GM19397 (cell line): ENCODE measurements around the gene USP11.

Source experiments
- ATAC-seq: cut with Tn5 transposase; IDR thresholded peaks from one replicate; pipeline ENCODE4 v1.9.1; 2021; ENCODE audit warnings: mild to moderate bottlenecking, moderate library complexity; ENCODE audit not compliant: unreplicated experiment

The USP11 gene

DNA sequence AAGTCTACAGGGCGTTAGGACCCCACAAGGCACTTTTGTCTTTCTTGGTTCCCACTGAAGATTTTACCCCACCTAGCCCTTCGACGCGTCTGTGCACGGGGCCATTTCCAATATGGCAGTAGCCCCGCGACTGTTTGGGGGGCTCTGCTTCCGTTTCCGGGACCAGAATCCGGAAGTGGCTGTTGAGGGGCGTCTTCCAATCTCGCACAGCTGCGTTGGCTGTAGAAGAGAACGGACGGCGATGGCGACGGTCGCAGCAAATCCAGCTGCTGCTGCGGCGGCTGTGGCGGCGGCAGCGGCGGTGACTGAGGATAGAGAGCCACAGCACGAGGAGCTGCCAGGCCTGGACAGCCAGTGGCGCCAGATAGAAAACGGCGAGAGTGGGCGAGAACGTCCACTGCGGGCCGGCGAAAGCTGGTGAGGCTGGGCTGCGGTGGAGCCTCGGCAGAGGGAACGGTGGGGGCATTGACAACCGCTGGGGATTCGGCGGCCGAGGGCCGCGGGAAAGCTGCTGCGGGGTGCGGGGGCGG is at the start of gene USP11:
TSS of gene USP11 (plus strand) at position 207 of the 530 bp plus-strand sequence. CDS start at position 242, 35 bp downstream.
- ATAC-seq, result peak; percentile 29

GRCh38 chrX:47184486-47184885 is 48.3 kb upstream of the USP11 start:
- no peak for ATAC-seq

DNA sequence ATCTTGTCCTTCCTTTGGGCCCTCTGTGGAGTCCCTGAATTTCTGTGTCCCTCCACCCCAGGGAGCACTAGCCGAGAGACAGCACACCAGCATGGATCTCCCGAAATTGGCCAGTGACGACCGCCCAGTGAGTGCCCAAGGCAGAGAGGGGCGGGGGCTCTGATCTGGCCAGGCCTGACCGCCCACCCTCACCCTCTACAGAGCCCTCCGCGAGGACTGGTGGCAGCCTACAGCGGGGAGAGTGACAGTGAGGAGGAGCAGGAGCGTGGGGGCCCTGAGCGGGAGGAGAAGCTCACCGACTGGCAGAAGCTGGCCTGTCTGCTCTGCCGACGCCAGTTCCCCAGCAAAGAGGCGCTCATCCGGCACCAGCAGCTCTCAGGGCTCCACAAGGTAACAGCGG is 47.6 kb upstream of the USP11 start:
- ATAC-seq, result no peak

DNA sequence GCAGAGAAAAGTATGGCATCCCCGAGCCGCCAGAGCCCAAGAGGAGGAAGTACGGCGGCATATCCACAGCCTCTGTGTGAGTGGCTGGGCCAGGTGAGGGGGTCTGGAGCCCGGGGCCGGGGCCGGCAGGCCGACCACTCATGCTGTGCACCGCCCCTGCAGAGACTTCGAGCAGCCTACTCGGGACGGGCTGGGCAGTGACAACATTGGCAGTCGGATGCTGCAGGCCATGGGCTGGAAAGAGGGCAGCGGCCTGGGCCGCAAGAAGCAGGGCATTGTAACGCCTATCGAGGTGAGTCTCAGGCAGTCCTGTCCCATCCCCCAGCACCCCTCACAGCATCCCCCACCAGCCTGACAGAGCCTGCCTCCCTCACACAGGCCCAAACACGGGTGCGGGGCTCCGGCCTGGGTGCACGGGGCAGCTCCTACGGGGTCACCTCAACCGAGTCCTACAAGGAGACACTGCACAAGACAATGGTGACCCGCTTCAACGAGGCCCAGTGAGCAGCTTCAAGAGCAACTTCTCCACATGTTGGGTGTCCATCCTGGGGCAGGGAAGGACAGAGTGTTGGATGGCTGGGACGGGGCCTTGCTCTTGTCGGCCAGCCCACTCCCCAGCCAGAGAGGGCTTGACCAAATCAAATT is 46.6 kb upstream of the USP11 start:
- ATAC-seq, result no peak

- no peak for ATAC-seq
Measured at GRCh38 chrX:47187106-47187677, 45.6 kb upstream of the USP11 start.

DNA sequence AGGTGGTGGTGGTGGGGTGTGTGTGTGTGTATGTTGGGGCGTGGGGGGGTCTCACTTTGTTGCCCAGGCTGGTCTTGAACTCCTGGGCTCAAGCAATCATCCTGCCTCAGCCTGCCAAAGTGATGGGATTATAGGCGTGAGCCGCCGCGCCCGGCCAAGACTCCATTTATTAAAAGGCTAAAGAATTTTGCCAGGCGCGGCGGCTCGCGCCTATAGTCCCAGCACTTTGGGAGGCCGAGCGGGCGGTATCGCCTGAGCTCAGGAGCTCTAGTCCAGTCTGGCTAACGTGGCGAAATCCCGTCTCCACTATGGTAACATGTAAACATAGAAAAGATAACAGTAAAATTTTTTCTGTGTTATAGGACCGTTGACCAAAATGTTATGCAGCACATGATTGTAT is 42.9 kb upstream of the USP11 start:
- no peak for ATAC-seq

GRCh38 chrX:47190445-47191269 is 42.2 kb upstream of the USP11 start:
- ATAC-seq, result peak; percentile 67

GRCh38 chrX:47191331-47191730 is 41.5 kb upstream of the USP11 start:
- no peak for ATAC-seq

- no peak for ATAC-seq
Measured at GRCh38 chrX:47191806-47192401, 40.9 kb upstream of the USP11 start.

- peak; percentile 58 for ATAC-seq
Measured at GRCh38 chrX:47193475-47194193, 39.2 kb upstream of the USP11 start, which contains the start of gene UBA1. Gene UBA1 (plus strand): TSS chrX:47193829. CDS start chrX:47198803, 4,974 bp downstream.

GRCh38 chrX:47194194-47194787 is 38.5 kb upstream of the USP11 start:
- no peak for ATAC-seq

DNA sequence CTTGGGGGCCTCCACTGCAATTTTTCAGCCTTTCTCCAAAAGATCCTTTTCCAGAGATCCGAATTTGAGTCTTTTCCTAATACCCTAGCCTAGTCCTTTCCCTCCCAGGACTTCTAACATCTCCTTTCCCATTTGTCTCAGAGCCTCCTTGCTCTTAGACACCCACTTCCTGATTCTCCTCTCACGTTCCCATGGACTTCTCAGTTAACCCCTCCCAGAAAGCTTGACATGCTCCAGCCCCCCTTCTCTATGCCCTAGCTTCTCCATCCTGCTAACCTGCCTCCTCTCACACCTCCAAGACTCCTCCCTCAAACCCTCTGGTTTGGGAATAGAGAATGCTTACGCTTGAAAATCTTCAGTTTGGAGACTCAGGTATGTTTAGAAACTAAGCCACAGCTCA is 36.7 kb upstream of the USP11 start:
- ATAC-seq, result no peak

DNA sequence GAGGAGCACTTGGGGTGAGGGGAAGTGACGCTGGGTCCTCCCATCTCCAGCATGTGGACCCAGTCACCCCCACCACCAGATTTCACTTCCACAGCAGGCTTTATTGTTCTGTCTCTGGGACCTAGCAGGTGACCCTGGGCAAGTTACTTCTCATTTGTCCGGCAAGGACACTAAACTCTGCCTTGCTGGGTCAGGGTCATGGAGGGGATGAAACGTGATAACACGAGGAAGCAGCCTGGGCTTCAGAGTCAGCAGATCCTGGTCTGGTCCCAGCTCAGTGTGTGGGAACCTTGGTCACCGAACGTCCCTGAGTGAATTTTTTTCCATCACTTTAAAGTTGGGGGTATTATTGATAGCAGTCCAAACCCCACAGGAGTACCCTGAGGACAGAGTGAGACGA is 35.3 kb upstream of the USP11 start:
- no peak for ATAC-seq

DNA sequence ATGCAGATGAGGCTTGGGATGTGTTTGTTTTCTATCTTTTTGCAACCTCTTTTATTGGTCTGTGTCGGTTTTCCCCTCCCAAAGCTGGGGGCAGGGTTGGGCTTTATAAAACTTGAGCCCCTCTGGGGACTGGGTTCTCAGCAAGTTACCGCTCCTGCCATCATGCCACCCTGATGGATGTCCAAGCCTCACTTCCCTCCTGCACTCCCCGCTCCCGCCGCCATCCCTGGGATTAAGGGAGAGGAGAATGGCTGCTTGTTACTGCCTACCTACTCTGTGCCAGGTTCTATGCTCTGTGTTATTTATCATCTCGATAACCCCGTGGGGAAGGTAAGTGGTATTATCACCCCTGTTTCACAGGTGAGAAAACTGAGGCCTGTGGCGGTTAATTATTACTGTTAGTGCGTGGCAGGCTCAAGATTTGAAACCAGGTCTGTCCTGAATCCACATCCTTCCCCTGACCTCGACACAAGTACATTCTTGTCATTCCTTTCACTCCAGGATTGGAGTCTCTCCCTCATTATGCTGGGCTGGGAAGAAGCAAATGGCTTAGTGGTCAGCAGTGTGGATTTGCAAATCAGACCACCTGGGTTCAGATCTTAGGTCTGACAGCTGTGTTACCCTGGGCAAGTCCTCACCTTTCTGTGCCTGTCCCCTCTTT is 34.7 kb upstream of the USP11 start:
- no peak for ATAC-seq

- ATAC-seq, result no peak
Measured at GRCh38 chrX:47198687-47199080, 34.1 kb upstream of the USP11 start.

DNA sequence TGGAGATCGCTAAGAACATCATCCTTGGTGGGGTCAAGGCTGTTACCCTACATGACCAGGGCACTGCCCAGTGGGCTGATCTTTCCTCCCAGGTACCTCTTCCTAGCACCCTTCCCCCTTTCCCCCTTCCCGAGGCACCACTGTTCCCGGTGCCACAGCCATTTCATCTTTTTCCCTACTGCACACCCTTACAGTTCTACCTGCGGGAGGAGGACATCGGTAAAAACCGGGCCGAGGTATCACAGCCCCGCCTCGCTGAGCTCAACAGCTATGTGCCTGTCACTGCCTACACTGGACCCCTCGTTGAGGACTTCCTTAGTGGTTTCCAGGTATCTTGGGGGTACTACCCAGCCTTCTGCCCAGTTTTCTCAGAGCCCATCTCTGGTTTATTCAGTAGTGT is 33.5 kb upstream of the USP11 start:
- no peak for ATAC-seq

DNA sequence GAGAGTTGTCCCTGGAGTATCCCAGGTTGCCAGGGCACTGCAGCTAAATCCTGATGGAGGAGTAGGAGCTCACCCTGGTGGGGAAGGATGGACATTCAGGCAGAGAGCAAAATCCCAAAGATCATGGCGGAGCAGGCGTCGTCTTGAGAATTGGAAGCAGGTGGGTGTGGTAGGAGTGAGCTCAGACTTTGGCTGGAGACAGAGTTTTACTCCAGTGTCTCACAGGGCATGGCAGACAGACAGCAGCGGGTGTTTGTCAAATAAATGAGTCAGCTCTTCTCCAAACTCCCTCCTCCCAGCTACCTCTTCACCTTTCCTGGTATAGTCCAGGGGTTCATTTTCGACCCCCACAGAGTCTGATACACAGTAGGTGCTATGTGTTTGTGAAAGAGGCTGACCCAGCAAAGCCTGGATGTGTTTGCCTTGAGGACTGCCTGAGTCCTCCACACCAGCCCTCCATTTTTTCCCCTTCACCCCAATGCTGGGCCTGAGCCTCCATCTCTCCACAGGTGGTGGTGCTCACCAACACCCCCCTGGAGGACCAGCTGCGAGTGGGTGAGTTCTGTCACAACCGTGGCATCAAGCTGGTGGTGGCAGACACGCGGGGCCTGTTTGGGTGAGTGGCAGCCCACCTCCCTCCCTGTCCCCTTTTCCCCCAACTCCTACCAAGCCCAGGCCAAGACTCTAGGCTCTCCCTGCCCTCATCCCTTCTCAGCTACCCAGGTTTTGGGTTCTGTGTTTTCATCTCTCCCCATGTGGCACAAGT is 32.2 kb upstream of the USP11 start:
- no peak for ATAC-seq

DNA sequence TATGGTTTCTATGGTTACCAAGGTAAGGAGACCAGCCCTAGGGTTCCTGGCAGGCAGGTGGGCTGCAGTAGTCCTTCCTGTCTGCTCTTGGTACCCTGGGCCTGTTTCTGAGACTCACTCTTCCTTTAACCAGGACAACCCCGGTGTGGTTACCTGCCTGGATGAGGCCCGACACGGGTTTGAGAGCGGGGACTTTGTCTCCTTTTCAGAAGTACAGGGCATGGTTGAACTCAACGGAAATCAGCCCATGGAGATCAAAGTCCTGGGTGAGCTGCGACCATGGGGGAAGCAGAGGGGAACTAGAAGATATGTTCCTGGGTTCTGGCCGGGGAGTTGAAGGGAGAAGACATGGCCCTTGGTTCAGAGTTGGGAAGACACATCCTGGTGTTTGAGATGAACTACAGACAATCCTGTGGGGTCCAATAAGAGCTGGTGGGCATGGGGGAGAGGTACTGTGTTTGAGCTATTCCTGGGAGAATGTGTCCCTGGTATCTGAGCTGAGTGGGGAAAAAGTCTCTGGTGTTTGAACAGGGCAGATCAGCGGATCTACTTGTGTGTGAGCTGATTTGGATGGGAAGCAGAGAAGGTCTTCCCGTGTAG is 31.4 kb upstream of the USP11 start:
- no peak for ATAC-seq

GRCh38 chrX:47202316-47202715 is 30.5 kb upstream of the USP11 start:
- ATAC-seq, result no peak
